ENCODE data around the gene MACO1.
"Not testable (repeated sequence)": the region's sequence is repeated elsewhere in the genome, so short reads cannot be mapped to it uniquely, and the experiment has no call there.

- TF ChIP-seq CTCF (conservative IDR thresholded peaks at IDR 0.05); EZH2 (IDR thresholded peaks at IDR 0.05; ENCODE audit: low read depth): not testable (repeated sequence)
These were observed 13.9 kb downstream of the MACO1 start for GRCh38 chr1:25444604-25445003.

All from PC-9 (cell line).